Hepatocyte (in vitro differentiated cells): ENCODE results near the gene OPA1.

ENCODE experiments used
- EZH2 ChIP-seq: fragments of 200-600 bp; sonication (generic); IDR thresholded peaks from 2 replicates; pipeline ENCODE4 v1.6.1; 2016; ENCODE audit warnings: antibody characterized with exemption, mild to moderate bottlenecking, borderline replicate concordance
- TF ChIP-seq, protein P1 (sequence below): fragments of 200-600 bp; sonication (generic); IDR thresholded peaks from 2 replicates; pipeline ENCODE4 v1.5.1; 2016; ENCODE audit warnings: antibody characterized with exemption, mild to moderate bottlenecking; ENCODE audit not compliant: poor library complexity

- TF ChIP-seq, protein P1, sequence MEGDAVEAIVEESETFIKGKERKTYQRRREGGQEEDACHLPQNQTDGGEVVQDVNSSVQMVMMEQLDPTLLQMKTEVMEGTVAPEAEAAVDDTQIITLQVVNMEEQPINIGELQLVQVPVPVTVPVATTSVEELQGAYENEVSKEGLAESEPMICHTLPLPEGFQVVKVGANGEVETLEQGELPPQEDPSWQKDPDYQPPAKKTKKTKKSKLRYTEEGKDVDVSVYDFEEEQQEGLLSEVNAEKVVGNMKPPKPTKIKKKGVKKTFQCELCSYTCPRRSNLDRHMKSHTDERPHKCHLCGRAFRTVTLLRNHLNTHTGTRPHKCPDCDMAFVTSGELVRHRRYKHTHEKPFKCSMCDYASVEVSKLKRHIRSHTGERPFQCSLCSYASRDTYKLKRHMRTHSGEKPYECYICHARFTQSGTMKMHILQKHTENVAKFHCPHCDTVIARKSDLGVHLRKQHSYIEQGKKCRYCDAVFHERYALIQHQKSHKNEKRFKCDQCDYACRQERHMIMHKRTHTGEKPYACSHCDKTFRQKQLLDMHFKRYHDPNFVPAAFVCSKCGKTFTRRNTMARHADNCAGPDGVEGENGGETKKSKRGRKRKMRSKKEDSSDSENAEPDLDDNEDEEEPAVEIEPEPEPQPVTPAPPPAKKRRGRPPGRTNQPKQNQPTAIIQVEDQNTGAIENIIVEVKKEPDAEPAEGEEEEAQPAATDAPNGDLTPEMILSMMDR = no peak
- TF ChIP-seq EZH2 = no peak
Observed at GRCh38 chr3:193736616-193737015, 143.6 kb downstream of the OPA1 start.
